Measurements from ENCODE around the gene SYNPR.
"Not testable (repeated sequence)": the region's sequence is repeated elsewhere in the genome, so short reads cannot be mapped to it uniquely, and the experiment has no call there.

The SYNPR gene

GRCh38 chr3:63245726-63246241 is 32.3 kb upstream of the SYNPR start:
- TF ChIP-seq EZH2 (optimal IDR thresholded peaks at IDR 0.05; ENCODE audit: low read depth, low read length) (no peak), CTCF (IDR thresholded peaks at IDR 0.05; ENCODE audit: low read length) (no peak), EZH2phosphoT487 (IDR thresholded peaks at IDR 0.05; ENCODE audit: low read length) (no peak)
- Histone ChIP-seq H3K9me2 (replicated peaks; ENCODE audit: insufficient read depth, low read length) (no peaks in the 10 kb centered on the region), H2AFZ (ENCODE audit: low read length) (no peak overlapping the region), H3F3A (ENCODE audit: insufficient read depth, low read length) (no peaks in the 10 kb centered on the region), H3K4me2 (ENCODE audit: low read depth, low read length) (no peak overlapping the region), H3K4me3 (ENCODE audit: low read length) (no peak overlapping the region), H3K9me3 (replicated peaks; ENCODE audit: insufficient read depth, low read length) (no peaks in the 10 kb centered on the region), H3K27me3 (replicated peaks; ENCODE audit: insufficient read depth, low read length) (no peaks in the 10 kb centered on the region), H3K4me1 (ENCODE audit: low read length) (no peaks in the 10 kb centered on the region), H4K20me1 (ENCODE audit: insufficient read depth, low read length) (no peaks in the 10 kb centered on the region), H3K36me3 (replicated peaks; ENCODE audit: insufficient read depth, low read length) (no peaks in the 10 kb centered on the region), H3K79me2 (ENCODE audit: low read length) (no peaks in the 10 kb centered on the region), H3K27ac (ENCODE audit: low read length) (no peak overlapping the region), H3K9ac (ENCODE audit: low read length) (no peak overlapping the region)
- DNase-seq, result no peak

GRCh38 chr3:63248015-63248414 is 30.1 kb upstream of the SYNPR start:
- no peak overlapping the region for H3K4me3 ChIP-seq (ENCODE audit: low read length)
- H3F3A ChIP-seq (ENCODE audit: insufficient read depth, low read length), result no peaks in the 10 kb centered on the region
- H3K4me1 ChIP-seq (ENCODE audit: low read length), result no peaks in the 10 kb centered on the region
- no peak overlapping the region for H3K9ac ChIP-seq (ENCODE audit: low read length)
- H3K27ac ChIP-seq (ENCODE audit: low read length), result no peak overlapping the region
- no peaks in the 10 kb centered on the region for H3K9me2 ChIP-seq (replicated peaks; ENCODE audit: insufficient read depth, low read length)
- H3K9me3 ChIP-seq (replicated peaks; ENCODE audit: insufficient read depth, low read length), result no peaks in the 10 kb centered on the region
- H3K36me3 ChIP-seq (replicated peaks; ENCODE audit: insufficient read depth, low read length), result no peaks in the 10 kb centered on the region
- H3K79me2 ChIP-seq (ENCODE audit: low read length), result no peaks in the 10 kb centered on the region
- DNase-seq, result no peak
- no peak for TF ChIP-seq CTCF (IDR thresholded peaks at IDR 0.05; ENCODE audit: low read length)
- TF ChIP-seq EZH2 (optimal IDR thresholded peaks at IDR 0.05; ENCODE audit: low read depth, low read length), result no peak
- no peak for TF ChIP-seq EZH2phosphoT487 (IDR thresholded peaks at IDR 0.05; ENCODE audit: low read length)
- no peak overlapping the region for H3K4me2 ChIP-seq (ENCODE audit: low read depth, low read length)
- no peaks in the 10 kb centered on the region for H3K27me3 ChIP-seq (replicated peaks; ENCODE audit: insufficient read depth, low read length)
- H2AFZ ChIP-seq (ENCODE audit: low read length), result no peak overlapping the region
- no peaks in the 10 kb centered on the region for H4K20me1 ChIP-seq (ENCODE audit: insufficient read depth, low read length)

- Histone ChIP-seq H3K4me3 (ENCODE audit: low read length) (no peak overlapping the region), H3K27ac (ENCODE audit: low read length) (no peak overlapping the region), H4K20me1 (ENCODE audit: insufficient read depth, low read length) (no peaks in the 10 kb centered on the region), H3F3A (ENCODE audit: insufficient read depth, low read length) (no peaks in the 10 kb centered on the region), H3K9me3 (replicated peaks; ENCODE audit: insufficient read depth, low read length) (no peaks in the 10 kb centered on the region), H3K79me2 (ENCODE audit: low read length) (no peaks in the 10 kb centered on the region), H3K4me2 (ENCODE audit: low read depth, low read length) (no peak overlapping the region), H3K27me3 (replicated peaks; ENCODE audit: insufficient read depth, low read length) (no peaks in the 10 kb centered on the region), H3K4me1 (ENCODE audit: low read length) (no peaks in the 10 kb centered on the region), H2AFZ (ENCODE audit: low read length) (no peak overlapping the region), H3K9me2 (replicated peaks; ENCODE audit: insufficient read depth, low read length) (no peaks in the 10 kb centered on the region), H3K36me3 (replicated peaks; ENCODE audit: insufficient read depth, low read length) (no peaks in the 10 kb centered on the region), H3K9ac (ENCODE audit: low read length) (no peak overlapping the region)
- no peak for TF ChIP-seq CTCF (IDR thresholded peaks at IDR 0.05; ENCODE audit: low read length)
- no peak for TF ChIP-seq EZH2phosphoT487 (IDR thresholded peaks at IDR 0.05; ENCODE audit: low read length)
- TF ChIP-seq EZH2 (optimal IDR thresholded peaks at IDR 0.05; ENCODE audit: low read depth, low read length), result no peak
- no peak for DNase-seq
These were observed 26.6 kb upstream of the SYNPR start for GRCh38 chr3:63251499-63251898.

DNA sequence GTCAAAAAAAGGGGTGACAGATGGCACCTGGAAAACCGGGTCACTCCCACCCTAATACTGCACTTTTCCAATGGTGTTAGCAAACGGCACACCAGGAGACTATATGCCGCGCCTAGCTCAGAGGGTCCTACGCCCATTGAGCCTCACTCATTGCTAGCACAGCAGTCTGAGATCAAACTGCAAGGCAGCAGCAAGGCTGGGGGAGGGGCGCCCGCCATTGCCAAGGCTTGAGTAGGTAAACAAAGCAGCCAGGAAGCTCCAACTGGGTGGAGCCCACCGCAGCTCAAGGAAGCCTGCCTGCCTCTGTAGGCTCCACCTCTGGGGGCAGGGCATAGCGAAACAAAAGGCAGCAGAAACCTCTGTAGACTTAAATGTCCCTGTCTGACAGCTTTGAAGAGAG is 22.3 kb upstream of the SYNPR start:
- H2AFZ ChIP-seq (ENCODE audit: low read length); H3K4me1 ChIP-seq (ENCODE audit: low read length); H4K20me1 ChIP-seq (ENCODE audit: insufficient read depth, low read length); H3K9me2 ChIP-seq (replicated peaks; ENCODE audit: insufficient read depth, low read length); H3K27ac ChIP-seq (ENCODE audit: low read length); H3K9ac ChIP-seq (ENCODE audit: low read length); H3K79me2 ChIP-seq (ENCODE audit: low read length); H3K27me3 ChIP-seq (replicated peaks; ENCODE audit: insufficient read depth, low read length); H3K36me3 ChIP-seq (replicated peaks; ENCODE audit: insufficient read depth, low read length); DNase-seq; H3K4me2 ChIP-seq (ENCODE audit: low read depth, low read length); H3K4me3 ChIP-seq (ENCODE audit: low read length); H3K9me3 ChIP-seq (replicated peaks; ENCODE audit: insufficient read depth, low read length); H3F3A ChIP-seq (ENCODE audit: insufficient read depth, low read length): not testable (repeated sequence)

All from MM.1S (cell line).